Suprapubic skin (tissue), 4 donors: ENCODE measurements around the gene OR7A10. TPM values are rescaled to one million over a fixed set of nuclear protein-coding genes. Genes with fewer than 3 reads are reported as not detected.
A peak's percentile ranks its signal among the peaks of the same experiment; 100 is the strongest.
"Not testable (repeated sequence)": the region's sequence is repeated elsewhere in the genome, so short reads cannot be mapped to it uniquely, and the experiment has no call there.

ENCODE experiments used
- DNase-seq, 2 donors: peaks; one replicate each; pipeline ENCODE4 v3.0.0-alpha.2; 2019; ENCODE audit warnings: low spot score in 2 of 2
- H3K27ac ChIP-seq: fragments of 200-600 bp; sonication (generic); one replicate; pipeline ENCODE4 v1.5.1; 2019
- H3K27me3 ChIP-seq: fragments of 200-600 bp; sonication (generic); one replicate; pipeline ENCODE4 v1.5.1; 2019
- H3K36me3 ChIP-seq: fragments of 200-600 bp; sonication (generic); one replicate; pipeline ENCODE4 v1.5.1; 2019
- H3K4me1 ChIP-seq: fragments of 200-600 bp; sonication (generic); one replicate; pipeline ENCODE4 v1.5.1; 2019
- H3K4me3 ChIP-seq: fragments of 200-600 bp; sonication (generic); one replicate; pipeline ENCODE4 v1.5.1; 2019; ENCODE audit warnings: mild to moderate bottlenecking
- H3K9me3 ChIP-seq: fragments of 200-600 bp; sonication (generic); one replicate; pipeline ENCODE4 v1.5.1; 2019
- CTCF ChIP-seq, 2 donors: fragments of 200-600 bp in 1 of 2; fragments of 450-650 bp in 1 of 2; sonication (generic) in 1 of 2; IDR thresholded peaks; one replicate each; pipeline ENCODE4 v1.5.1; 2016 to 2019; ENCODE audit warnings: antibody characterized with exemption in 2 of 2, mild to moderate bottlenecking in 1 of 2, moderate library complexity in 1 of 2
- EP300 ChIP-seq: sonication (generic); formaldehyde crosslinking; IDR thresholded peaks from one replicate; pipeline ENCODE4 v1.6.1; 2017; ENCODE audit warnings: antibody characterized with exemption
- POLR2A ChIP-seq, 2 donors: fragments of 450-650 bp; IDR thresholded peaks; one replicate each; pipeline ENCODE4 v1.6.1; 2017; ENCODE audit warnings: antibody characterized with exemption in 2 of 2, mild to moderate bottlenecking in 2 of 2, moderate library complexity in 2 of 2
- POLR2AphosphoS5 ChIP-seq, 3 donors: sonication (generic); formaldehyde crosslinking; IDR thresholded peaks; one replicate each; pipeline ENCODE4 v1.6.1; 2017; ENCODE audit warnings: antibody characterized with exemption in 3 of 3
- WGBS: methylation state at CpG from one replicate; pipeline ENCODE4 v1.1.5; 2018; 5-methylcytosine and 5-hydroxymethylcytosine counted together
- total RNA-seq, 4 donors: library from RNA; depleted of rRNA; stranded (reverse); fragments of >200 nt; gene quantifications; one replicate each; pipeline ENCODE4 v1.1.0, GENCODE V29; 2016

OR7A10 gene
- total RNA-seq, 4 donors from 2014 or later, result not detected

GRCh38 chr19:14795078-14795721, 53.5 kb downstream of the OR7A10 start:
- no peaks in the 10 kb centered on the region for H3K27me3 ChIP-seq
- H3K9me3 ChIP-seq, result no peaks in the 10 kb centered on the region
- TF ChIP-seq EP300 (no peak), POLR2AphosphoS5 (IDR thresholded peaks at IDR 0.05) (no peak), CTCF (IDR thresholded peaks at IDR 0.05) (no peak), POLR2A (IDR thresholded peaks at IDR 0.05) (no peak)
- no peaks in the 10 kb centered on the region for H3K36me3 ChIP-seq
- H3K27ac ChIP-seq, result no peak overlapping the region
- H3K4me3 ChIP-seq, result no peak overlapping the region
- H3K4me1 ChIP-seq, result no peaks in the 10 kb centered on the region
- 81% methylated on average over 5 of the region's 5 CpGs for WGBS
- peak in 1 of 2 donors; percentile 29 for DNase-seq

- not testable (repeated sequence) for H3K4me3 ChIP-seq, H3K27me3 ChIP-seq, H3K9me3 ChIP-seq, H3K4me1 ChIP-seq, H3K27ac ChIP-seq, H3K36me3 ChIP-seq
- 64% methylated on average over 6 of the region's 6 CpGs for whole genome bisulfite sequencing
- DNase-seq, result peak in 1 of 2 donors; percentile 21
Observed at GRCh38 chr19:14792250-14792649, 56.5 kb downstream of the OR7A10 start.

Other genes with a start within 250 kb of the OR7A10 start
- gene ADGRE3, start 174.1 kb downstream of the OR7A10 start, total RNA-seq, result not detected
- gene ZNF333, start 158.9 kb downstream of the OR7A10 start, total RNA-seq, result 10 to 100 TPM in 3 of 4 donors, 1 to 10 TPM in 1; 8.7 to 43.1 (median 16.8) TPM
- 10 to 100 TPM in 3 of 4 donors, 1 to 10 TPM in 1; 8.1 to 14.3 (median 12.9) TPM for gene ADGRE2, start 70.4 kb downstream of the OR7A10 start, total RNA-seq
- gene OR7A5, start 13.7 kb downstream of the OR7A10 start, total RNA-seq, result 1 to 10 TPM in 3 of 4 donors, under 1 TPM in 1; 0.91 to 3.7 (median 2.7) TPM
- gene OR7C1, start 13.7 kb downstream of the OR7A10 start, total RNA-seq, result 10 to 100 TPM in 1 of 4 donors, 1 to 10 TPM in 3; 4.4 to 11.2 (median 5.1) TPM
- not detected for gene OR7A17, start 37.2 kb upstream of the OR7A10 start, total RNA-seq
- gene OR7C2, start 92.6 kb upstream of the OR7A10 start, total RNA-seq, result not detected
- gene SLC1A6, start 130.9 kb upstream of the OR7A10 start, total RNA-seq, result 10 to 100 TPM in 1 of 4 donors, 1 to 10 TPM in 3; 2.8 to 24.5 (median 9.8) TPM
- gene CASP14, start 200.6 kb upstream of the OR7A10 start, total RNA-seq, result 100 to 1,000 TPM; 123 to 363 (median 254) TPM
- not detected for gene OR1I1, start 233.3 kb upstream of the OR7A10 start, total RNA-seq